Measurements from ENCODE around the gene OR6C65.
"Not testable (repeated sequence)": the region's sequence is repeated elsewhere in the genome, so short reads cannot be mapped to it uniquely, and the experiment has no call there.

The OR6C65 gene

DNA sequence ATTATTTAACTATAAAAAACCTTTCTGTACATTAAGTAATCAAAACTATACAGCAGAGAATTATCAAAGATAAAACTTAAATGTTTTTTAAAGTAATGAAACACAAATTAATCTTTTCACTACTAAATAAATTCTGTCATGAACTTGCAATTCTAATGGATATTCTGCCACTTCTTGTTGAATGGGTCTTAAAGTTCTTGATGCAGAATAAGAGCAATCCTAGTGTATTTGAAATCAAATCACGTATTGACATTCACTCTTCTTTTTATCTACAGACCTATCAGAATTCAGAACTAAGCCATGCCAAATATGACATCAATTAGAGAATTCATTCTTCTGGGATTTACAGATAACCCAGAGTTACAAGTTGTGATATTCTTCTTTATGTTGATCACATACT lies at the start of gene OR6C65:
TSS of gene OR6C65 (plus strand) at position 301 of the 400 bp plus-strand sequence. CDS start at position 301, 0 bp downstream.
- no peak for DNase-seq

- DNase-seq, result not testable (repeated sequence)
Measured at GRCh38 chr12:55355338-55355737, 45.0 kb upstream of the OR6C65 start.

DNA sequence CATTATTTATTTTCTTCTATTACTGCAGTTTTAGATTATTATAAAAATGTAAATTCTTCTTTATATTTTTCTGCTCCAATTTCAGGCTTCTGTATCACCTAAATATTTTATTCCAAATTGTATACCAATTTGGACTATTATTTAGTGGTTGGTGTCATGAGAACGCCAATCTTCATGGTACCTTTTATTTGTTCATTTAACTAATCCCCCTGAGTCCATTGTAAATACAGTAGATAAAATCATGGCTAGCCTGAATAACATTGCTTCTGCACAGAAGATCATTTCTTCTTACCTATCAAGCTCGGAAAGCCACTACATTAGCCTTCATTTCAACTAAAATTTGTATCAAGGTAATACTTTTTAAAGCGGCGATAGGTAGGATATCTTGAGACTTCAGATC lies 37.7 kb upstream of the OR6C65 start, which contains the start of gene OR6C75:
TSS of gene OR6C75 (plus strand) at position 301 of the 400 bp plus-strand sequence. CDS start 2,136 bp downstream, outside the sequence.
- no peak for DNase-seq

GRCh38 chr12:55365086-55365485 lies 35.2 kb upstream of the OR6C65 start:
- no peak for DNase-seq

DNA sequence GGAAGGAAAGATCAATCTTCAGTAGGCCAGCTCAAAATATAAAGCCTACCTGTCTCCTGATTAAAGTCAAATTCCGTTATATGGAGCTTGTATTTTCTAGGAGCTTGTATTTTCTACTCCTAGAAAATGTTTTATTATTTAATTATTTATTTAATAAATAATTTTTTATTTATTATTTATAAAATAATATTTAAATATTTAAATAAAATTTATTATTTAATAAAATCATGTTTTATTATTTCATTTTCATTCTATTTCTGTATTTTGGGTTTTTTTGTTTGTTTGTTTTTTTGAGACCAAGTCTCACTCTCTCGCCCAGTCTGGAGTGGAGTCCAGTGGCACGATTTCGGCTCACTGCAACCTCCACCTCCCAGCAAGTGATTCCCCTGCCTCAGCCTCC lies 27.8 kb upstream of the OR6C65 start:
- no peak for DNase-seq

GRCh38 chr12:55385891-55386290 lies 14.4 kb upstream of the OR6C65 start:
- no peak for DNase-seq

DNA sequence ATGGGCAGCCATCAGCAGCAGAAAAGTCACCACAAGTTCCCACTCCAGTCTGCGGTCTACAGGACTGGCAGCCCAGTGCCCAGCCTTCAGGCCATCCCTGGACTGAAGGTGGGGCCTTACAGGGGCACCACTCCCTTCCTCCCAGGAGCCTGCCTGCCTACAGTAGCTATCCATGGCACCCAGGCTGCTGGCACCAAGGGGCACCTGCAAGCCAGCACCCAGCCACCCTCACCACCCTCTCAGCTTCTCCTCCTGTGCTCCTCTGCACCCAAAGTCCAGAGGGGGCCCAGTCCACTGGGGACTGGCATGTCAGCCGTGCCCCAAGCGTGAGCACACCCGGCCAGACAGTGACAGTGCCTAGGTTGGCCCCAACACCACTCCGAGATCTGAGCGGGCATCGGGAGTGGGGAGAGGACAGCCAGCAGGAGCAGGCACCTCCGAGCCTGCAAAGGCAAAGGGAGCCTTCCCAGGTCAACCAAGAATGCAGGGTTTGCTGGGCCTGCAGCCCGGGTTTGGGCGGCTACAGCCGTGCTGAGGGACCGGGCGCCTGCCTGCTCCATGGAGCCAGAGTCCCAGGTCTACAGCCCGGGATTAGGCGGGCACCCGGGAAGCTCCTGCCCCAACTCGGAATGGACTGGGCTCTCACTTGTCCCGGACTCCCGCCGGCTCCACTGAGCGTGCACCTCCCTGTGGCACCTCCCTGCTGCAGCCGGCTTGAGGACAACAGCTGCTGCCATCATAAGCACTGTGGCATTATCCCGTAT lies 8.1 kb upstream of the OR6C65 start:
- DNase-seq, result no peak

DNA sequence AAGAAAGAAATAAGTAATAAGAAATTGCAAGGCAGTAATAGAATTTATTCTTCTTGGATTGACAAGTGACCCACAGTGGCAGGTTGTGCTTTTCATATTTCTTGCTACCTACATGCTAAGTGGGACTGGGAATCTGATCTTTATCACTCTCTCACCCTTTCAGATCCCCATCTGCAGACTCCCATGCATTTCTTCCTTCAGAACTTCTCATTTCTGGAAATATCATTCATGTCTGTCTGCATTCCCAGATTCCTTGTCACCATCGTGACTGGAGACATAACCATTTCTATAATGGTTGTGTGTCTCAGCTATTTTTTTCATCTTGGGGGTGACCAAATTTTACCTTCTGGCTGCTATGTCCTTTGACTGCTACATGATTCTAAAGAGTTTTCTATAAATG lies 4.0 kb upstream of the OR6C65 start:
- no peak for DNase-seq

DNA sequence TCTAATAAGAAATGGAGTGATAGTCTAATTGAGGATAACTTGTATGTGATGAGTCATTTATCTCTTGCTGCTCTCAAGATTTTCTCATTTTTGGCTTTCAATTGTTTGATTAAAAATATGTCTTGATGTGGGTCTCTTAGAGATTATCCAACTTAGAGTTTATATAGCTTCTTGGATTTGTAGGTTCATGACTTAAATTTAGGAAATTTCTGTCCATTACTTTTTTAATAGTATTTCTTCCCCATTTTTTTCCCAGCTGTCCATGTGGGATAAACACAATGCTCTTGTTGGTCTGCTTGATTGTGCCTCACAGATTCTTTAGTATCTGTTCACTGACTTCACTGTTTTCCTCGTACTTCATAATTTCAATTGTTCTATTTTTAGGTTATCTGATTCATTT lies 7.5 kb downstream of the OR6C65 start:
- DNase-seq, result no peak

DNA sequence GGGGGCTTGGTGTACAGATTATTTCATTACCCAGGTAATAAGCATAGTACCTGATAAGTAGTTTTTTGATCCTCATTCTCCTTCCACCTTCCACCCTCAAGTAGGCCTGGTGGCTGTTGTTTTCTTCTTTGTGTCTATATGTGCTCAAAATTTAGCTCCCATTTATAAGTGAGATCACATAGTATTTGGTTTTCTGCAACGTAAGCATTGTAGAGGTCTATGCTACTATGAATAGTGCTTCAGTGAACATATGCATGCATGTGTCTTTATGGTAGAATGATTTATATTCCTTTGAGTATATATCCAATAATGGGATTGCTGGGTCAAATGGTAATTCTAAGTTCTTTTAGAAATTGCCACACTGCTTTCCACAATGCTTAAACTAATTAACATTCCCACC lies 8.8 kb downstream of the OR6C65 start:
- DNase-seq, result not testable (repeated sequence)

DNA sequence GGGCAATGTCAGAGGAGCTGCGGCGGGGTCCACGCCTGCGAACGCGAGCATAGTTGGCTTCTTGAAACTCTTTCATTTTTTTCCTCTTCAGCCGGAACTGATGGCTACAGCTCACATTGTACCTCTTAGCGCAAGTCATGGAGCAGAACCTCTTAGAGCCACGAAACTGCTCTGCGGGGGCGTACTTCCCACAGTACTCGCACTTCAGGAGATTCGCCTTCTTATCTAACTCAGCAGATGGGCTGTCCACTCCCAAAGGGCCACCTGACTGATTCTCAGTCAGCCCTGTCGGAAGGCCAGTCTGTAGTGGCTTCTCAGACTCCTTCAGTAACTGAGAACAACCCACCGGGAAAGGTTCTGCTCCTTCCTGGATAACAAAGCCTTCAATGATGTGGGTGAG lies 11.8 kb downstream of the OR6C65 start:
- DNase-seq, result not testable (repeated sequence)

DNA sequence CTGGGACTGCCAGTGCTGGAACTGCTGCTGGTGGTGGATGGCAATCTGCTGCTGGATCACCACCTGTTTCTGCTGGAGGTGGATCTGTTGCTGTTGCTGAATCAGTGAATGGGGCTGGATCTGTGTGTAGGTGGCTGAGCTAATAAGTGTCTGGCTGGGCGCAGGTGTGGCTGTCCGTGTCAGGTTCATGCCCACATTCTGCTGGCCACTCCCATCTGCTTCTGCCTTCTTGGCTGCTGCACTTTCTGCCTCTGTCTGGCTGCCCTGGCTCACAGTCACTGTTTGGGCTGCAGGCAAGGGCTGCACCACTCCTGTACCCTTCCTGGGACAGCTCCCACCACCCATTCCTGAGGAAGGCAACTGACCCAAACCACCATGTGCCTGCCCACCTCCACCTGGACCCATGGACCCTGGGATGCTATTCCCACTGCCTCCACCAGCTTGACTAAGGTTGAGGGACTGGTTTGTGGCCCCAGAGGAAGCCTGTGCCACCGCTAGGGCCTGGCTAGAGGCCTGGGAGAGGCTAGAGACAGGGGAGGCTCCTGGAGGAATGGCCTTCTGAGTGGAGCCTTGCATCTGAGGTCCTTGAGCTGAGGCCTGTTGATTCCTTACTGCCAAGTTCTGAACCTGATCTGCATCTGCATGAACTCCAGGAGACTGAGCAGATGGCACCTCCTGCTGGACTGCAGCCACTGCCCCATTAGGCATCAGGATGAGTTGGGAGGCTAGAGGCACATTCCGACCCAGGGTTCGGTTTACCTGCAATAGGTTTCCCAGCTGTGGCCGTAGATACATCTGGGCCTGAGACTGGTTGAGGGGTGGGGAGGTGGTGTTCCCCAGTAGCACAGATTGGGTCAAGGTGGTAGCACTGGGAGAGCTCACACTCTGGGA lies 13.4 kb downstream of the OR6C65 start:
- DNase-seq, result not testable (repeated sequence)

DNA sequence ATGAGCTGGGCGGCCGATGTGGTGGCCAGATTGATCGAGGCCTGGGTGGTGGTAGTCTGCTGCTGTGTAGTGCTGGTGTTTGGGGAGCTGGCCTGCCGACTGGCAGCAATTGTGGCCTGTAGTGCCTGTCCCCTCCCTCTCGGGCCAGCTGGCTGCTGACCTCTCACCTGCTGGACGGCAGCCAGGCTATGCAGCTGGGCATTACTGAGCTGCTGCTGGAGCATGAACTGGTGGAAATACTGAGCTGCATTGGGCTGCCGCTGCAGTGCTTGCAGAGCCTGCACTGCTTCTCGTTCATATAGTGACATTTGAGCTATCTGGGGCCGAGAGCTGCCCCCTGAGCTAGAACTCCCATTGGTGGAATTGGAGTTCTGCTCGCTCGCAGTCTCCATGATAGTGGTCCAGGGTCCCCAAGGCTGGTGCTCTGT lies 14.1 kb downstream of the OR6C65 start:
- DNase-seq, result not testable (repeated sequence)

DNA sequence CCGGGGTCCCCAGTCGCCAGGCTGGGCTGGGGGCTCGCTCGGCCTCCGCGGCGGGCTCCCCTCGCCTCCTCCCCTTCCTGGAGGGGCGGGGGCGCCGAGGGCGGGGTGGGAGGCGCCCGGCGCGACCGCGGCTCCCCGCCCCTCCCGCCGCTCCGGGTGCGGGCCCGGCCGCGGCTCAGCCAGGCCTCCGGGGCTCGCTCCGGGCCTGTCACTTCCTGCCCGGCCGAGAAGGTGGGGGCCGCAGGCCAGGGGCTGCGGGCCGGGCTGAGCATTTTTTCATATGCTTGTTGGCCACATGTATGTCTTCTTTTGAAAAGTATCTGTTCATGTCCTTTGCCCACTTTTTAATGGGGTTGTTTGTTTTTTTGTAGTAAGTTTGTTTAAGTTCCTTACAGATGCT lies 14.6 kb downstream of the OR6C65 start:
- not testable (repeated sequence) for DNase-seq

DNA sequence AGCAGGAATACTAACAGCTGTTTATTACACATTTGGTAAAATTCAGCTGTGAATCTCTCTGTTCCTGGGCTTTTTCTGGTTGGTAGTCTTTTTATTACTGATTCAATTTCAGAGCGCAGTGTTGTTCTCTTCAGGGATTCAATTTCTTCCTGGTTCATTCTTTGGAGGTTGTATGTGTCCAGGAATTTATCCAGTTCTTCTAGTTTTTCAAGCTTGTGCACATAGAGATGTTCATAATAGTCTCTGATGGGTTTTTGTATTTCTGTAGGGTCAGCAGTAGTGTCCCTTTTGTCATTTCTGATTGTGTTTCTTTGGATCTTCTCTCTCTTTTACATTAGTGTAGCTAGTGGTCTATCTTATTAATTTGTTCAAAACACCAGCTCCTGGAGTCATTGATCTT lies 16.6 kb downstream of the OR6C65 start:
- DNase-seq, result no peak

DNA sequence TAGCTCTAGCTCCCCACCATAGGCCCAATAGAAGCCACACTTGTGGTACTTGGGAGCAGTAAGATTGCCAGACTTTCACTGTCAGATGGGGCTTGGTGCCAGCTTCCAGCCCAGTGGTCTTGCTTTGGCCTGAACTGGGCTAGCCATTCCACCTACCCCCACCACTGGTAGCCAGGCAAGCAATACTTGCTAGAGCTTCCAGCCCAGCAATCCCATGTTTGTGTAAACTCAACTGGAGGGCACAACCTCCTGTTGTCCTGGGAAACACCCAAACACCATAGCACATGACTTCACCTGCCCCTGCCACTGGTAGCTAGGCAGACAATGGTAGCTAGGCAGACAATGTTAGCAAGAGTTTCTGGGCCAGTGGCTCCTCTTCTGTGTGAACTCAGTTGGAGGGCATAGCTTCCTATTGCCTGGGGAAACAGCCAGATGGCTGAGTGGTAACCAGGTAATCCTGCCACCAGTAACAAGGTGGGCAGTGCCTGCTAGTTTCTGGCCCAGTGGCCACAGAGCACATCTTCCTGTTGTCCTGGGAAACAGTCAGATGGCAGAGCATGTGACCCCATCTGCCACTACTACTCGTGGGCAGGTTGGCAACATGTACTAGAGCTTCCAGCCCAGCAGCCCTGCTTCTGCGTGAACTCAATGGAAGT lies 20.1 kb downstream of the OR6C65 start:
- no peak for DNase-seq

- DNase-seq, result no peak
Measured at GRCh38 chr12:55425954-55426353, 25.6 kb downstream of the OR6C65 start, which contains the start of gene OR6C76. Gene OR6C76, plus strand, starts transcription at chr12:55426254. Its CDS starts 0 bp downstream, at chr12:55426254.

DNA sequence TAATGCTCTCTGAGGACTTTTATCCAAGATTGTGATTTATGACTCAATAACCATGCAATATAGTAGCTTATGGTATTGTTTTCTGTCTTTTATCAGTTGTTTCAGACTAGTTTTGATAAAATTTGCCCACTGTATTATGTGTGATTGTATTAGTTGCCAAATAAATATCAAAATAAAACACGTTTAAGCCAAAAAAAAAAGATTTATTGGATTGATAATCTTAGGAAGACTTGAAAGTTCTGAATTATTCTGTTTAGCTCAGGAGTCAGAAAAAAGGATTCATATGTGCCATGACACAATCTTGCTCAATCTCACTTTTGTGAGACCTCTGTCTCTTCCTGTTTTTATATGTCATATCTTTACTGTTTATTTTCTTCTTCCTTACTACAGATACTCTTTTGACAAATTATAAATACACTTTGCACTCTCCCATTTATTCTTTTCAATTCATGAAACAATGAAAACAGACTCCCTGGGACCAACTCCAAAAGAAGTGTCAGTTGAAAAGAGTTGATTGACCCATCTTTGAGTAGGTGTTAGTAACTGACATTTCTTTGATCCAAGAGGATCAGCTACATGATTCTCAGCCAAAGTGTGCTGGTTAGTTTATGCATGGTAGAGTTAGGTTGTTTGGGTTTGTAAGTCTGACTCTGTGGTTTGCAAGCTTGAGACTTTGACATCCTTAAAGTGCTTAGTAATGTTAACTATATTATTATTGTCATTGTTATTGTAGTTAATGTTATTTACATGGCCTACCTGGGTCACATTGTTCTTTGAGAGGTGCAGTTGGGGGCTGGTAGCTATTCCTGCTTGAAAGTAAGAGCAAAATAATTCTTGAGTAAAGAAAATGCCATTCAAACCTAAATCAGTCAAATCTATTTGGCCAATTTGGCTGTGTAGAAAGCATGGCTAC lies 28.3 kb downstream of the OR6C65 start:
- peak; percentile 26 for DNase-seq

- not testable (repeated sequence) for DNase-seq
Measured at GRCh38 chr12:55441233-55441632, 40.9 kb downstream of the OR6C65 start.

DNA sequence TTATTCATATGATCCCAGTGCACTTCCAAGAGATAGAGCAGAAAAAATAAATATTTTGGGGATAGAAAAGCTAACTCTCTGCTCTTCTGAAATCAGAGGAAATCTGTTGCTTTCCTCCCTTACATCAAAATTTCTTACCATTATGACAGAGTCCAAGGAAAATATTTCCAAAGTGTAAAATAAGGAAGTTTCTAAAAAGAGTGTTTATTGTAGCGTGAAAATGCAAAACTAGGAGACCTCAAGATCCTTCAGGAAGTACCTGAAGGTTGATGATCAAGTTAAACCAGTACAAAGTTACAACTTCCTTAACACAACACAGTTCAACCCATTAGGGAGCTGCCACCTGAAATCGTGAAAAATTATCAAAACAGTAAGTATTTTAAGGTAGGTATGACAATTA lies 43.4 kb downstream of the OR6C65 start, which contains the start of gene OR6C2:
TSS of gene OR6C2 (plus strand) at position 301 of the 400 bp plus-strand sequence. CDS start 8,138 bp downstream, outside the sequence.
- DNase-seq, result no peak

DNA sequence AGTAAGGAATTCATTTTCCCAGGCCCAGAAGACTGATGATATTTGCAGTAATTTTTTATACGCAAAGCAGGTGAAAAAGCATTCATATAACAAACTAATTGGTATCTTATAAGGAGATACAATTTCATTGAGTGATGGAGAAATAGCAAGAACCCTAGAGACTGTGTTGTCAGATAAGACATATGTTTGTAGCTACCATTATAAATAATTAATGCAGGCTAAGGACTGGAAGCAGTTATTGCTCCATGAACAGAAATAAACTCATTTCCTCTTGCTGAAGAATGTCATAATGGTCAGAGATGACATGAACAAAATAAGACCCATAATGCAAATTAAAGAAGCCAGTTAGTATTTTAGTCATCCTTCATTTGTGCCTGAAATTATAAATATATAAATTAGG lies 45.0 kb downstream of the OR6C65 start:
- peak; percentile 43 for DNase-seq

- peak; percentile 70 for DNase-seq
Measured at GRCh38 chr12:55446326-55446725, 46.0 kb downstream of the OR6C65 start.
